Measurements from ENCODE around the gene METTL25B.

METTL25B gene

GRCh38 chr1:156703336-156703735 is 24.9 kb upstream of the METTL25B start:
- DNase-seq, result no peak

- DNase-seq, result no peak
These were observed 24.5 kb upstream of the METTL25B start for GRCh38 chr1:156703741-156704140.

- no peak for DNase-seq
These were observed 24.0 kb upstream of the METTL25B start for GRCh38 chr1:156704166-156704711.

GRCh38 chr1:156704930-156705320 is 23.3 kb upstream of the METTL25B start:
- peak; percentile 37 for DNase-seq

GRCh38 chr1:156705321-156705917 is 22.9 kb upstream of the METTL25B start, which contains the start of gene CRABP2:
Gene CRABP2 (minus strand): TSS chr1:156705583. CDS start chr1:156705446, 137 bp downstream.
- peak; percentile 30 for DNase-seq

- peak; percentile 67 for DNase-seq
These were observed 22.2 kb upstream of the METTL25B start for GRCh38 chr1:156705918-156706656.

- DNase-seq, result no peak
These were observed 21.4 kb upstream of the METTL25B start for GRCh38 chr1:156706657-156707416.

GRCh38 chr1:156707417-156708217 is 20.7 kb upstream of the METTL25B start:
- DNase-seq, result no peak

- no peak for DNase-seq
These were observed 20.0 kb upstream of the METTL25B start for GRCh38 chr1:156708218-156708661.

- no peak for DNase-seq
These were observed 19.2 kb upstream of the METTL25B start for GRCh38 chr1:156709031-156709430.

GRCh38 chr1:156709757-156710489 is 18.3 kb upstream of the METTL25B start:
- DNase-seq, result no peak

GRCh38 chr1:156711011-156711817 is 17.1 kb upstream of the METTL25B start:
- no peak for DNase-seq

GRCh38 chr1:156712626-156713025 is 15.6 kb upstream of the METTL25B start:
- DNase-seq, result no peak

GRCh38 chr1:156714830-156715229 is 13.4 kb upstream of the METTL25B start:
- no peak for DNase-seq

GRCh38 chr1:156717351-156717750 is 10.9 kb upstream of the METTL25B start:
- no peak for DNase-seq

GRCh38 chr1:156721131-156721530 is 7.1 kb upstream of the METTL25B start:
- DNase-seq, result no peak

- no peak for DNase-seq
These were observed 6.7 kb upstream of the METTL25B start for GRCh38 chr1:156721535-156721934.

GRCh38 chr1:156725683-156726280 is 2.5 kb upstream of the METTL25B start:
- peak; percentile 75 for DNase-seq

GRCh38 chr1:156726549-156727226 is 1.6 kb upstream of the METTL25B start:
- DNase-seq, result peak; percentile 39

GRCh38 chr1:156727492-156727891 is 777 bp upstream of the METTL25B start:
- no peak for DNase-seq

Data from stimulated activated naive CD4-positive, alpha-beta T cell treated with Interleukin-2 at 50 U/mL for 16 hours (primary cell).